AG08396 (cell line): ENCODE data around the gene SDK1.
"Not testable (repeated sequence)": the region's sequence is repeated elsewhere in the genome, so short reads cannot be mapped to it uniquely, and the experiment has no call there.

Experiments used
- DNase-seq: peaks from one replicate; pipeline ENCODE4 v3.0.0; 2012; ENCODE audit warnings: low spot score, mixed read lengths

Gene SDK1

DNA sequence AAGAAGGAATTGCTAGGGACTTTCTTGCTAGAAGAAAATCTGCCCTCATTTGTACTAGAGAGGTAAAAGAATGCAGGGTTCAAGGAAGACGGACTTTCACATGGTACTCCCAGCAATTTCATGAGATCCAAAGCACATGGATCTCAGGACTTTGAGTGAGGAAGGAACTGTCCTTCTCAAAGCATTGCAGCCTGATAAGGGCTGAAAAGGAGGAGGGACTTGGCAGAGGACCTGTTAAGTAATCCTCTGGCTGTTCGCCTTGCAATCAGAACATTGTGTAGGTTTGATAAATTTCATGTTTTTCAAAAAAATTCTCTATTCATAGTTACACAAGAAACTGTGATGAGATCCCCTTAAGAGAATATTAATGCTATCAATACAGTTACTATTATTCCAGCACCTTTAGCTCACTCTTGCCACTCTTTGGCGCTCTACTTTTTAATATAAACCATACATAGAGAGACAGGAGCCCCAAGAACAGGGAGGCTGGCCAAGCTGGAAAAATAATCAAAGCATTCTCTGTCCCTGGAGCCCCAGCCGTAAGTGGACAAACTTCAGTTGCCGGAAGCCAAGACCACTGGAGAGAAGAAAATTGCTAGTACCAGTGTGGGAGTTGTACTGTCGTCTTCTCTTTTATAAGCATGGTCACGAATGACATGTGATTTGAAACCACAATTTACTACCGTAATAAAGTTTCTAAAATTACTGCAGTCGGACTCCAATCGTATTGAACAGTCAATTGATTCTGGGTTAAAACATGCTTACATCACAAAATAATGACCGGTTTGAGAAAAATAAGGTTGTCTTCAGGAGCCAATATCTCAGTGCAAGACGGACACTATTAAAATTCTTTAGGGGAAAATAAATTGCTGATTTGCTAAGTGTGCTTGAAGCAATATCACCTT is 424.4 kb downstream of the SDK1 start:
- DNase-seq, result no peak

DNA sequence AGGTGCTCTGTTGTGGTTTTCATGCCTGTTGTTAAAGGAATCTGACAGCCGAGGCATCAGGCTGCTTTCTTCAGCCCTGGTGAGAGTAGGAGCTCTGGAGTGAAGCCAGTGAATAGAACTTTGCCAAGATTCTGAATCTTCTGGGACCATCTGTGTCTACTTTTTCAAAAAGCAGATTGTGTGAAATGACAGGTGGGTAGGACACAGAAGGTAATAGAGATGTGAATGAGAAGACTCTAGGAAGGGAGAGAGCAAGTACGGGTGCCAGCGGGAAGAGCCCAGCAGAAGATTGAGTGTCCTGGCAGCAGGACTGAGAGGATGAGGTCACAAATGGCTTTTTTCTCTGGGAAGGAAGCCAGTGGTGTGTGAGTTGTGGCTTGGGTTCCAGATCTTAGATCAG is 429.2 kb downstream of the SDK1 start:
- no peak for DNase-seq

- no peak for DNase-seq
Observed at GRCh38 chr7:3732395-3733005, 431.4 kb downstream of the SDK1 start.

DNA sequence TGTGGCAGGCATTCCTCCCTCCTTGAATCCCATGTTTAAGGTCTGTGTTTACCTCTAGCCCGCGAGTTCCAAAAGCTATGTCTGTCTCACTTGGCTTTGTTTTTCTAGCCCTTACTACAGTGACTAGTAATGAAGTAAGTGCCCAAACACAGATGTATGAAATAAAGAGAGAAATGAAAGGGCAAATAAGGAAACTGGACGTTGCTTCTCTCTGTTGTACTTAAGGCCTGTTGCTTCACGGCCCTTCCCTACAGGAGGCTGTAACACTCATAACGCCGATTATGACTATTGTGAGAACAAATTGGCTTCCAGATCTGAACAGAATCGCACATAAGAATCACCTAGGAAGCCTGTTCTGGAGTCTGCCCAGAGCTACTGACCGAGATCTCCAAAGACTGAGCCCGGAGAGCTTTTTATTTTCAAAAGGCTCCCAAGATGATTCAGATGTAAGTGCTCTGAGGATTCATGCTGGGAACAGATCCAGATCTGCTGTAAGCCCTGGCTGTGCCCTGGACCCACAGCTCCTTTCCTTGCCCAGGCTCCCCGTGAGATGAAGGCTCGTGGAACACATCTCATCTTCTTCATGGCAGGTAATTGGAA is 432.6 kb downstream of the SDK1 start:
- no peak for DNase-seq

DNA sequence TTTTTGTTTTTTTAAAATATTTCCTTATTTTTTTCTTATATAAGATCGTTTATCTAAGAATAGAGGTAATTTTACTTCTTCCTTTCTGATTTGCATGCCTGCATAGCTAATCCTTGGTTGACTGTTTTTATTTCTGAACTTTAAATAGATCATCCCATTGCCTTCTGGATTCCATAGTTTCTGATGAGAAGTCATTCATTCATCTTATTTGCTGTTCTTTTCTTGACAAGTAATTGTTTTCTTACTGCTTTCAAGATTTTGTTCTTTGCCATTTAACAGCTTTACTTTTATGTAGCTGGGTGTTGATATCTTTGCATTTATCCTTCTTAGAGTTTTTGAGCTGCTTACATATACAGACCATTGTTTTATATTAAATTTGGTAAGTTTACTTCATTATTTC is 437.9 kb downstream of the SDK1 start:
- DNase-seq, result no peak

GRCh38 chr7:3739983-3740382 is 438.9 kb downstream of the SDK1 start:
- no peak for DNase-seq

DNA sequence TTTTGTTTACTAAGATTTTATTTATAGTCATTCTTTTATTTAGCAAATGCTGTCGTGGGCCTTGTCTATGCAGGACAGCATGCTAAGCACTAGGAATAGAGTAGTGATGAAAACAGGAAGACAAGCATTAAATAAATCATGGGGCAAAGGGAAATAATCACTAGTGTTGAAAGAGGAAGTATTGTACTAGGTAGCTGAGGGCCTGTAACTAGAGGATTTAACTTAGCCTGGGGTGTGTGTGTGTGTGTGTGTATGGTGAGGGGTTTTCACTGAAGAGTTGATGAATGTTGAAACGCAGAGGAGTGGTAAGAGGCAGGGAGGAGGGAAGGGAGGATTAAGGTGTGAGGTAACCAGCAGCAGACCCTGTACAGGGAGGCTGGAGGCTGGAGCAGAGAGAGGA is 446.4 kb downstream of the SDK1 start:
- no peak for DNase-seq

- no peak for DNase-seq
Observed at GRCh38 chr7:3748389-3748788, 447.3 kb downstream of the SDK1 start.

- DNase-seq, result no peak
Observed at GRCh38 chr7:3753868-3754267, 452.8 kb downstream of the SDK1 start.

DNA sequence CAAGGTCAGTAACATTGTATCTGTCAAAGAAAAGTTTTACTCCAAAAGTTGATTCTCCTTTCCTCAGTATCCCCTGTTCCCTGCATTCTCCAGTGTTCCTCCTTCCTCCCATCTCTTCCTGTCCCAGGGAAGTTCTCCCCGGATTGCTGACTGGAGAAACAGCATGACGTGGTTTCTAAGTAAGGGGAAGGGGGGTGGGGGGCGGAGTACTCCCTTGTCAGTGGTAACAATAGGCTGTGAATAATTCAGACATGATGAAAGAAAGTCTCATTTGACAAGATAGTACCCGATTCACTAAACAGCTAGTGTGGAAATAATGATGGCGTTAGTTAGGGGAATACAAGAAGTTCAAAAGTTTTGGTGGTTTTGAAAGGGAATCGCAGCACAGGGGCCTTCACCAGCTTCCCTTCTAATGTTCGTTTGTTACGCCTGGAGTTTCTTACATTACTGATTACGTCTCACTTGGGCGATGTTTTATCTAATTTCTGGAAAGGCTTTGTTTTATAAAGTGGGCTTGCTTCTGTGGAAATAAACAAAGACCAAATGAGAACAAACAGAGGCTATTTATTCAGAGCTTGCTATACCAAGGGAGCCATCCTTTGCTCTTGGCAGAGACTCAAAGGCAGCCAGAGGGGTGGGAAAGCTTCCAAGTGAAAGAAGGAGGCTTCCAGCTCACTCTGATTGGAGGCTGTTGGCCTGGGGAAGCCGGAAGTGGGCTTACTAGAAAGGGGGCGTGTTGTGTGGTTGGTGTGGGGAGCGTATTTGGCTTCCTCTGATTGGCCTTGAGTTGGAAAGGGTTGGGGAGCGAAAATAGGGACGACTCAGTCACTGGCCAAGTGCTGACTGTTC is 453.7 kb downstream of the SDK1 start:
- DNase-seq, result no peak

DNA sequence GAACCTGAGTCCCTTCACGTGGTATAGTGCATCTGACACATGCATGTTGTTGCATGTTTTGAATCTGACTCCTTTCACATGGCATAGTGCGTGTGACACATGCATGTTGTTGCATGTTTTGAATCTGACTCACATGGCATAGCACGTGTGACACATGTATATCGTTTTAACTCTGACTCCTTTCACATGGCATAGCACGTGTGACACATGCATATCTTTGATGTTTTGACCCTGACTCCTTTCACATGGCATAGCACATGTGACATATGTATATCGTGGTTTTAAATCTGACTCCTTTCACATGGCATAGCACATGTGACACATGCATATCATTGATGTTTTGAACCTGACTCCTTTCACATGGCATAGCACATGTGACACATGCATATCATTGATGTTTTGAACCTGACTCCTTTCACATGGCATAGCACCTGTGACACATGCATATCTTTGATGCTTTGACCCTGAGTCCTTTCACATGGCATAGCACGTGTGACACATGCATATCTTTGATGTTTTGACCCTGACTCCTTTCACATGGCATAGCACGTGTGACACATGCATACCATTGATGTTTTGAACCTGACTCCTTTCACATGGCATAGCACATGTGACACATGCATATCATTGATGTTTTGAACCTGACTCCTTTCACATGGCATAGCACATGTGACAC is 454.9 kb downstream of the SDK1 start:
- not testable (repeated sequence) for DNase-seq

- DNase-seq, result no peak
Observed at GRCh38 chr7:3757059-3757458, 456.0 kb downstream of the SDK1 start.

DNA sequence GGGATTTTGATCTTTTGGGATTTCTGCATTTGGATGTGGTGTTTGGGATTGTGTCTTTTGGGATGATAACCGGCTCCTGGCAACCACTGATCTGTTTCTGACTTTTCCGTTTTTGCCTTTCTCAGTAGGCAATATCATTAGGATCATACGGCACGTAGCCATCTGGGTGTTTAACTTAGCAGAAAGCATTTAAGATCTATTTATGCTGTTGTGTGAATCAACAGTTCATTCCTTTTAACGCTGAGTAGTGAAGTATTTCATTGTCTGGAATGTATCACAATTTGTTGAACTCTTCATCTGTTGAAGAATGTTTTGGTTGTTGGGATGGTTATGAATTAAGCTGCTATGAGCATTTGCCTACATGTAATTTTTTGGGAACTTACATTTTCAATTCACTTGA is 459.6 kb downstream of the SDK1 start:
- DNase-seq, result no peak

GRCh38 chr7:3762146-3762831 is 461.2 kb downstream of the SDK1 start:
- DNase-seq, result no peak

GRCh38 chr7:3767917-3768777 is 467.1 kb downstream of the SDK1 start:
- no peak for DNase-seq

GRCh38 chr7:3771906-3772305 is 470.9 kb downstream of the SDK1 start:
- DNase-seq, result no peak

DNA sequence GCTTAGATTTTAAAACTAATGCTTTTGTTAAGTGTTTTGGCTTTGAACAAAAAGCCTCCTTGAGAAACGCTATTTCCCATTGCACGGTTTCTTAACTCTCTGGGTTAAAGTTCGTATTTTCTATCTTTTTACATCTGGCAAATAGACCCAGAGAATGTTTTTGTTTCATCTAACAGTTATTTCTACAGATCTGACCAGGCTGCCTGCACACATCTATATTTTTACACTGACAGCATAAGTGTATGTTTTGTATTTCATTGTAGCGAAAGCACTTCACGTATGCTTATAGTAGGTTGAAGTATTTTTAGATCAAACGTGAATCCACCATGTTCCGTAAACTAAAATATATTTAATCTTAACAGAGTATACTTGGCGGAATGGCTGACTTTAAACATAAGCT is 477.3 kb downstream of the SDK1 start:
- no peak for DNase-seq

GRCh38 chr7:3780016-3780415 is 479.0 kb downstream of the SDK1 start:
- no peak for DNase-seq

GRCh38 chr7:3780525-3780924 is 479.5 kb downstream of the SDK1 start:
- DNase-seq, result no peak

DNA sequence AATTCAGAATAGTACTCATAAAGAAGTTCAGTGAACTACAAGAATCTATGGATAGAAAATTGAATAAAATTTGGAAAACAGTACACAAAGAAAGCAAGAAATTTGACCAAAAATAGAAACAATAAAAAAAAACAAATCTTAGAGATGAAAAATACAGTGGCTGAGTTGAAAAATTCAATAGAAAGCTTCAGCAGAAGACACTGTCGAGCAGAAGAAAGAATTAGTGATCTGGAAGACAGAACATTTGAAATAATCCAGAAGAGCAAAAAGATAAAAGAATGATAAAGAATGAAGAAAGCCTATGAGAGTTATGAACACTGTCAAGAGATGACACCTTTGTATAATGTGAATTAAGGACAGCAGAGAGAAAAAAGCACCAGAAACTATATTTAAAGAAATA is 480.6 kb downstream of the SDK1 start:
- DNase-seq, result no peak
